Measurements from ENCODE around the gene NCOR2. TPM values are rescaled to one million over a fixed set of nuclear protein-coding genes. Genes with fewer than 3 reads are reported as not detected.

The NCOR2 gene
- total and polyA plus RNA-seq, 2 donors (not counting 3 experiments of a cell fraction or from before 2014, with no cell fraction given): 26.5 to 241 TPM

DNA sequence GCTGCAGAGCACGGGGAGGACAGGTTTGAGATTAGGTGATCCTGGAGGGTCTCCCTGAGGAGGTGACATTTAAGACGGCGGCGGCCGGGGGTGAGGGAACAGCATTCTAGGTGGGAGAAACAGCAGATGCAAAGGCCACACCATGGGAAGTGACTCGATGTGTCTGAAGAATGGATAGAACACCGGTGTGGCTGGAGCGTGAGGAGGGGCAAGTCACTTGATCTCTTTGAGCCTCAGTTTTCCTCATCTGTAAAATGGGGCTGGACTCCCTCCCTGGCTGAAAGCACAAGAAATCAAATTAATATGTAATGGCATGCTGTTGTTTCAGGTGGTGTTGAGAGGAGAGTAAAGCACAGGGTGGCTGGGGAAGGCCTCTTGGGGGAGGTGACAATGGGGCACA is 10.0 kb upstream of the NCOR2 start:
- dilution Hi-C loops (cut with MboI; ENCODE audit: extremely low pct_ligation_motif_present, low sequenced_read_pairs) (no loop called here), intact Hi-C loops (cut with micrococcal nuclease) (no loop called here)
- no peak for FAIRE-seq
- ChIA-PET CTCF (no interaction called here), POLR2A (no interaction called here)
- BruUV-seq (replicated peaks): no TSS peak
- Histone ChIP-seq H3K4me2 (ENCODE audit: insufficient read depth, low read length) (no peak overlapping the region), H3K9me3 (replicated peaks; ENCODE audit: control insufficient read depth, insufficient read depth, low read length) (no peaks in the 10 kb centered on the region), H3K4me1 (ENCODE audit: control insufficient read depth, extremely low read depth, insufficient read depth, low read length) (peaks cover 8% of the 10 kb centered on the region), H3K36me3 (ENCODE audit: control insufficient read depth in 2 of 2, extremely low read depth in 1 of 2, insufficient read depth in 2 of 2, low read length in 2 of 2) (no peaks in the 10 kb centered on the region), H3K27ac (ENCODE audit: insufficient read depth, low read depth, low read length) (no peak overlapping the region), H2AFZ (ENCODE audit: low read depth, low read length) (no peak overlapping the region), H3K4me3 (replicated peaks in 1 of 3; ENCODE audit: insufficient read depth in 1 of 3, low read depth in 1 of 3, low read length in 3 of 3) (no peak overlapping the region), H3K79me2 (ENCODE audit: control insufficient read depth, insufficient read depth, low read length) (no peaks in the 10 kb centered on the region), H4K20me1 (replicated peaks; ENCODE audit: control insufficient read depth, extremely low read depth, insufficient read depth, low read length) (no peaks in the 10 kb centered on the region), H3K27me3 (ENCODE audit: control insufficient read depth in 2 of 2, insufficient read depth in 2 of 2, low read length in 2 of 2) (no peaks in the 10 kb centered on the region), H3K9me1 (replicated peaks; ENCODE audit: control insufficient read depth, extremely low read depth, insufficient read depth, low read length) (no peaks in the 10 kb centered on the region), H3K9ac (replicated peaks; ENCODE audit: extremely low read depth, insufficient read depth, low read length) (no peak overlapping the region)
- no peak for DNase-seq (ENCODE audit: low read depth, low spot score)
- no peak for TF ChIP-seq EZH2 (IDR thresholded peaks at IDR 0.05; ENCODE audit: borderline replicate concordance, low read depth, low read length, severe bottlenecking)
- TF ChIP-seq MYC (IDR thresholded peaks at IDR 0.05; ENCODE audit: low read depth, low read length): no peak
- TF ChIP-seq JUN (IDR thresholded peaks at IDR 0.05; ENCODE audit: borderline replicate concordance, insufficient read depth, insufficient read length, low read depth): no peak
- TF ChIP-seq POLR2A (IDR thresholded peaks at IDR 0.05; ENCODE audit: low read depth, low read length): no peak
- no peak for TF ChIP-seq CTCF (IDR thresholded peaks at IDR 0.05; ENCODE audit: extremely low read depth in 1 of 2, insufficient read depth in 1 of 2, low read depth in 1 of 2, low read length in 2 of 2)
- TF ChIP-seq POLR2AphosphoS5 (IDR thresholded peaks at IDR 0.05; ENCODE audit: insufficient read depth, low read depth, low read length): no peak
- TF ChIP-seq FOS (IDR thresholded peaks at IDR 0.05; ENCODE audit: borderline replicate concordance, insufficient read depth, low read length): no peak
- no peak for TF ChIP-seq GATA2 (IDR thresholded peaks at IDR 0.05; ENCODE audit: insufficient read depth, insufficient read length, low read depth, low read length)
- TF ChIP-seq MAX (IDR thresholded peaks at IDR 0.05; ENCODE audit: insufficient read depth, insufficient read length): no peak
